ENCODE measurements around the gene LSM14B. TPM values are rescaled to one million over a fixed set of nuclear protein-coding genes. Genes with fewer than 3 reads are reported as not detected.

Gene LSM14B
- total RNA-seq, 1 experiment from 2014 or later: 73.5 TPM

DNA sequence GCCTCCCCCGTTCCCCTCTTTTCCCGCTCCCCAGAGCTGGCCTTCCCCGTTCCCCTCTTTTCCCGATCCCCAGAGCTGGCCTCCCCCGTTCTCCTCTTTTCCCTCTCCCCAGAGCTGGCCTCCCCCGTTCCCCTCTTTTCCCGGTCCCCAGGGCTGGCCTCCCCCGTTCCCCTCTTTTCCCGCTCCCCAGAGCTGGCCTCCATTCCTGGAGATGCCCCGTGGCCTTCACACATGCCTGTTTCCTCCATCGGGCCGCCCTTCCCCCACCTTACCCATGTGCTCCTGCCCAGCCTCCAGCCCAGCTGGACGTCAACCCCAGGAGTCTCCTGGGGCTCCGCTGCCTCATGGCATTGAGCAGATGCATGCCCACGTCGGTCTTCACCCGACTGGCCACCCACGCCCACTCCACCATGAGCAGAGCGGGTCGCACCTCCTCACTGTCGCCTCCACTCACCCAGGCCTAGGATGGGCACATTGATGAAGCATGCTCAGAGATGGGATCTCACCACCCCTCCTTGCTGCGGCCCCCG lies 29.6 kb downstream of the LSM14B start:
- CTCF ChIA-PET: no interaction called here
- H3K4me3 Mint-ChIP-seq: no peak overlapping the region
- ATAC-seq: no peak

DNA sequence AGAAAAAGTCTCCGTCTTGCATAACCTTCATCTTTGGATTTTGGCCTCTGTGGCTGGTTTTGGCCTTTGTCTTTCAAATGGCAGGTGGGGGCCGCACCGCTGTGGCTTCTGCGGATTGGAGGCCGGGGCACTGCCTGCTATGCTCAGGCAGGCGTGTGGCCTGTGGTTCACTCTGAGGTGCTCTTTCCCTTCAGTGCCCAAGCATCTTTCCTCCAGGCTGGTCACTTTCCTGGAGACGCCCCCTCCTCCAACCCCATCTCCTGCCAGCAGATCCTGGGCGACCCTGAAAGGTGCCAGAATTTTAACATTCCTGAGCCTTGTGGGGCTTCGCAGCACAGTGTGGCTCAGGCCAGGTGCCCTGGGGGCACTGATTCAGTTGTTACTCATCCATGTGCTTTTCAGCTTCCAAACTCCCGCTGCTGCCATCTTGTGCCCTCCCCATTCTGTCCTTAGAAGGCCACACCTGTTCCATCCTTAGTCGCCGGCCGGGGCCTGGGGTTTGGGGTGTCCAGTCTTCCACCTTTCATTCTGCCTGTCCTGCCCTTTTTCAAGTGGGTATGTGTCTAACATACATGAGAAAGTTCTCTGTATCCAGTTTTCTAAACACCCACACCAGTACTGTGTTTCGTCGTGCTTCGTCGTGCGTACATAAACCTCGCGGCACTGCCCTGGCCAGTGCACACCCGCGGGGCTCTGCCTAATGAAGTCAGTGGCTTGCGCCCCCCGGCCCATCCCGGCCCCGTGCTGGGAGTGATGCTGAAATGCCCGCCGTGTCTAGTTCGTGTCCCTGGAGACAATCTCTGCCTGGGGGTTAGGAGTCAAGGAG lies 33.4 kb downstream of the LSM14B start:
- ATAC-seq (peak; percentile 17; the same call in 1 of the 2 replicates), DNase-seq (ENCODE audit: low spot score) (no peak)
- ChIA-PET CTCF (interaction anchor here (0.6 to 2.1 kb wide), 8 partner anchors 9 to 213 kb away, joined by 3 to 28 read pairs (median 5); partner anchors contain the start of genes PSMA7 and SS18L1), POLR2A (interaction anchor here (0.6 kb wide), 1 partner anchor 214 kb away, joined by 3 read pairs; no protein-coding TSS in a partner anchor)
- Mint-ChIP-seq H3K4me1 (peaks cover 28% of the 10 kb centered on the region), H3K27ac (peak overlapping the region; percentile 95), H3K27me3 (ENCODE audit: low read depth) (no peaks in the 10 kb centered on the region), H3K9me3 (peaks cover 8% of the 10 kb centered on the region), H3K4me3 (no peak overlapping the region), H3K36me3 (peaks cover 35% of the 10 kb centered on the region)
- TF ChIP-seq PRRX2 (CRISPR knock-in tag; IDR thresholded peaks at IDR 0.05) (no peak), RELA (CRISPR knock-in tag; IDR thresholded peaks at IDR 0.05; ENCODE audit: borderline replicate concordance) (no peak)
- TF ChIP-seq, protein P1, sequence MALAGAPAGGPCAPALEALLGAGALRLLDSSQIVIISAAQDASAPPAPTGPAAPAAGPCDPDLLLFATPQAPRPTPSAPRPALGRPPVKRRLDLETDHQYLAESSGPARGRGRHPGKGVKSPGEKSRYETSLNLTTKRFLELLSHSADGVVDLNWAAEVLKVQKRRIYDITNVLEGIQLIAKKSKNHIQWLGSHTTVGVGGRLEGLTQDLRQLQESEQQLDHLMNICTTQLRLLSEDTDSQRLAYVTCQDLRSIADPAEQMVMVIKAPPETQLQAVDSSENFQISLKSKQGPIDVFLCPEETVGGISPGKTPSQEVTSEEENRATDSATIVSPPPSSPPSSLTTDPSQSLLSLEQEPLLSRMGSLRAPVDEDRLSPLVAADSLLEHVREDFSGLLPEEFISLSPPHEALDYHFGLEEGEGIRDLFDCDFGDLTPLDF (CRISPR knock-in tag; IDR thresholded peaks at IDR 0.05): no peak

More for the DNA sequence above, 29.6 kb downstream of the LSM14B start:
- Mint-ChIP-seq H3K36me3 (peaks cover 32% of the 10 kb centered on the region), H3K27ac (peak overlapping the region; percentile 25; the same call in 1 of the 2 replicates), H3K9me3 (peaks cover 8% of the 10 kb centered on the region), H3K27me3 (ENCODE audit: low read depth) (no peaks in the 10 kb centered on the region), H3K4me1 (peaks cover 50% of the 10 kb centered on the region)
- TF ChIP-seq MXD4 (CRISPR knock-in tag; IDR thresholded peaks at IDR 0.05; ENCODE audit: borderline replicate concordance): no peak
- no peak for TF ChIP-seq ZNF232 (CRISPR knock-in tag; IDR thresholded peaks at IDR 0.05)
- TF ChIP-seq TCF7 (CRISPR knock-in tag; IDR thresholded peaks at IDR 0.05; ENCODE audit: low read depth): no peak
- TF ChIP-seq, protein P2, sequence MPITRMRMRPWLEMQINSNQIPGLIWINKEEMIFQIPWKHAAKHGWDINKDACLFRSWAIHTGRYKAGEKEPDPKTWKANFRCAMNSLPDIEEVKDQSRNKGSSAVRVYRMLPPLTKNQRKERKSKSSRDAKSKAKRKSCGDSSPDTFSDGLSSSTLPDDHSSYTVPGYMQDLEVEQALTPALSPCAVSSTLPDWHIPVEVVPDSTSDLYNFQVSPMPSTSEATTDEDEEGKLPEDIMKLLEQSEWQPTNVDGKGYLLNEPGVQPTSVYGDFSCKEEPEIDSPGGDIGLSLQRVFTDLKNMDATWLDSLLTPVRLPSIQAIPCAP (CRISPR knock-in tag; IDR thresholded peaks at IDR 0.05): no peak
- TF ChIP-seq CREM (CRISPR knock-in tag; IDR thresholded peaks at IDR 0.05): no peak
- no peak for TF ChIP-seq FOXJ3 (CRISPR knock-in tag; IDR thresholded peaks at IDR 0.05; ENCODE audit: borderline replicate concordance)
- TF ChIP-seq, protein P3, sequence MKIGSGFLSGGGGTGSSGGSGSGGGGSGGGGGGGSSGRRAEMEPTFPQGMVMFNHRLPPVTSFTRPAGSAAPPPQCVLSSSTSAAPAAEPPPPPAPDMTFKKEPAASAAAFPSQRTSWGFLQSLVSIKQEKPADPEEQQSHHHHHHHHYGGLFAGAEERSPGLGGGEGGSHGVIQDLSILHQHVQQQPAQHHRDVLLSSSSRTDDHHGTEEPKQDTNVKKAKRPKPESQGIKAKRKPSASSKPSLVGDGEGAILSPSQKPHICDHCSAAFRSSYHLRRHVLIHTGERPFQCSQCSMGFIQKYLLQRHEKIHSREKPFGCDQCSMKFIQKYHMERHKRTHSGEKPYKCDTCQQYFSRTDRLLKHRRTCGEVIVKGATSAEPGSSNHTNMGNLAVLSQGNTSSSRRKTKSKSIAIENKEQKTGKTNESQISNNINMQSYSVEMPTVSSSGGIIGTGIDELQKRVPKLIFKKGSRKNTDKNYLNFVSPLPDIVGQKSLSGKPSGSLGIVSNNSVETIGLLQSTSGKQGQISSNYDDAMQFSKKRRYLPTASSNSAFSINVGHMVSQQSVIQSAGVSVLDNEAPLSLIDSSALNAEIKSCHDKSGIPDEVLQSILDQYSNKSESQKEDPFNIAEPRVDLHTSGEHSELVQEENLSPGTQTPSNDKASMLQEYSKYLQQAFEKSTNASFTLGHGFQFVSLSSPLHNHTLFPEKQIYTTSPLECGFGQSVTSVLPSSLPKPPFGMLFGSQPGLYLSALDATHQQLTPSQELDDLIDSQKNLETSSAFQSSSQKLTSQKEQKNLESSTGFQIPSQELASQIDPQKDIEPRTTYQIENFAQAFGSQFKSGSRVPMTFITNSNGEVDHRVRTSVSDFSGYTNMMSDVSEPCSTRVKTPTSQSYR (CRISPR knock-in tag; IDR thresholded peaks at IDR 0.05): no peak
- TF ChIP-seq JAZF1 (CRISPR knock-in tag; IDR thresholded peaks at IDR 0.05): no peak
- no peak for TF ChIP-seq NFE2L1 (CRISPR knock-in tag; IDR thresholded peaks at IDR 0.05)
- POLR2A ChIA-PET: no interaction called here
- DNase-seq (ENCODE audit: low spot score): no peak

DNA sequence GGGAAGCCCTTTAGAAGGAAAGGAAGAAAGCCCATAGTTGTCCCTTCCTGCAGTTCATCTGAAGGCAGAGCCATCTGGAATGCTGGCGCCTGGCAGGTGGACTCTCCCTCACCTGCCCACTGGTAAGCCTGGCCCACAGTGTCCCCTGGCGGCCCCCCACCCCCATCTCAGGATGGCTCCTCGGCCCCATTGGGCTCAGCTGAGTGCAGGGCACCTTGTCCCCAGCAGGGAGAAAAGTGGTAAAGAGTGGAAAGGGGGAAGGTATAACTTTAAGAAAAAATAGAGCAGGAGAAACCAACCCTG lies 33.9 kb downstream of the LSM14B start:
- no peaks in the 10 kb centered on the region for H3K27me3 Mint-ChIP-seq (ENCODE audit: low read depth)
- peaks cover 28% of the 10 kb centered on the region for H3K4me1 Mint-ChIP-seq
- no peak overlapping the region for H3K4me3 Mint-ChIP-seq
- CTCF ChIA-PET: interaction anchor here (0.6 to 2.4 kb wide), 28 partner anchors 9 to 473 kb away, joined by 3 to 28 read pairs (median 4); partner anchors contain the start of genes LSM14B, PSMA7 and SS18L1
- peaks cover 37% of the 10 kb centered on the region for H3K36me3 Mint-ChIP-seq
- peak overlapping the region; percentile 95; the same call in 1 of the 2 replicates for H3K27ac Mint-ChIP-seq
- ATAC-seq (peak; percentile 4; the same call in 1 of the 2 replicates), DNase-seq (ENCODE audit: low spot score) (no peak)
- POLR2A ChIA-PET: interaction anchor here (0.6 to 0.8 kb wide), 2 partner anchors 27 to 215 kb away, joined by 3 read pairs; no protein-coding TSS in a partner anchor
- H3K9me3 Mint-ChIP-seq: peaks cover 8% of the 10 kb centered on the region
- TF ChIP-seq ETV6 (CRISPR knock-in tag; IDR thresholded peaks at IDR 0.05) (no peak), TCF7 (CRISPR knock-in tag; IDR thresholded peaks at IDR 0.05; ENCODE audit: low read depth) (no peak), ZNF121 (CRISPR knock-in tag; IDR thresholded peaks at IDR 0.05) (no peak), MXD4 (CRISPR knock-in tag; IDR thresholded peaks at IDR 0.05; ENCODE audit: borderline replicate concordance) (no peak), FOXK1 (CRISPR knock-in tag; IDR thresholded peaks at IDR 0.05) (no peak)
- TF ChIP-seq, protein P4, sequence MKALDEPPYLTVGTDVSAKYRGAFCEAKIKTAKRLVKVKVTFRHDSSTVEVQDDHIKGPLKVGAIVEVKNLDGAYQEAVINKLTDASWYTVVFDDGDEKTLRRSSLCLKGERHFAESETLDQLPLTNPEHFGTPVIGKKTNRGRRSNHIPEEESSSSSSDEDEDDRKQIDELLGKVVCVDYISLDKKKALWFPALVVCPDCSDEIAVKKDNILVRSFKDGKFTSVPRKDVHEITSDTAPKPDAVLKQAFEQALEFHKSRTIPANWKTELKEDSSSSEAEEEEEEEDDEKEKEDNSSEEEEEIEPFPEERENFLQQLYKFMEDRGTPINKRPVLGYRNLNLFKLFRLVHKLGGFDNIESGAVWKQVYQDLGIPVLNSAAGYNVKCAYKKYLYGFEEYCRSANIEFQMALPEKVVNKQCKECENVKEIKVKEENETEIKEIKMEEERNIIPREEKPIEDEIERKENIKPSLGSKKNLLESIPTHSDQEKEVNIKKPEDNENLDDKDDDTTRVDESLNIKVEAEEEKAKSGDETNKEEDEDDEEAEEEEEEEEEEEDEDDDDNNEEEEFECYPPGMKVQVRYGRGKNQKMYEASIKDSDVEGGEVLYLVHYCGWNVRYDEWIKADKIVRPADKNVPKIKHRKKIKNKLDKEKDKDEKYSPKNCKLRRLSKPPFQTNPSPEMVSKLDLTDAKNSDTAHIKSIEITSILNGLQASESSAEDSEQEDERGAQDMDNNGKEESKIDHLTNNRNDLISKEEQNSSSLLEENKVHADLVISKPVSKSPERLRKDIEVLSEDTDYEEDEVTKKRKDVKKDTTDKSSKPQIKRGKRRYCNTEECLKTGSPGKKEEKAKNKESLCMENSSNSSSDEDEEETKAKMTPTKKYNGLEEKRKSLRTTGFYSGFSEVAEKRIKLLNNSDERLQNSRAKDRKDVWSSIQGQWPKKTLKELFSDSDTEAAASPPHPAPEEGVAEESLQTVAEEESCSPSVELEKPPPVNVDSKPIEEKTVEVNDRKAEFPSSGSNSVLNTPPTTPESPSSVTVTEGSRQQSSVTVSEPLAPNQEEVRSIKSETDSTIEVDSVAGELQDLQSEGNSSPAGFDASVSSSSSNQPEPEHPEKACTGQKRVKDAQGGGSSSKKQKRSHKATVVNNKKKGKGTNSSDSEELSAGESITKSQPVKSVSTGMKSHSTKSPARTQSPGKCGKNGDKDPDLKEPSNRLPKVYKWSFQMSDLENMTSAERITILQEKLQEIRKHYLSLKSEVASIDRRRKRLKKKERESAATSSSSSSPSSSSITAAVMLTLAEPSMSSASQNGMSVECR (CRISPR knock-in tag; IDR thresholded peaks at IDR 0.05; ENCODE audit: borderline replicate concordance): no peak
- TF ChIP-seq, protein P5, sequence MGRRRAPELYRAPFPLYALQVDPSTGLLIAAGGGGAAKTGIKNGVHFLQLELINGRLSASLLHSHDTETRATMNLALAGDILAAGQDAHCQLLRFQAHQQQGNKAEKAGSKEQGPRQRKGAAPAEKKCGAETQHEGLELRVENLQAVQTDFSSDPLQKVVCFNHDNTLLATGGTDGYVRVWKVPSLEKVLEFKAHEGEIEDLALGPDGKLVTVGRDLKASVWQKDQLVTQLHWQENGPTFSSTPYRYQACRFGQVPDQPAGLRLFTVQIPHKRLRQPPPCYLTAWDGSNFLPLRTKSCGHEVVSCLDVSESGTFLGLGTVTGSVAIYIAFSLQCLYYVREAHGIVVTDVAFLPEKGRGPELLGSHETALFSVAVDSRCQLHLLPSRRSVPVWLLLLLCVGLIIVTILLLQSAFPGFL (CRISPR knock-in tag; IDR thresholded peaks at IDR 0.05; ENCODE audit: borderline replicate concordance): no peak
- TF ChIP-seq, protein P6, sequence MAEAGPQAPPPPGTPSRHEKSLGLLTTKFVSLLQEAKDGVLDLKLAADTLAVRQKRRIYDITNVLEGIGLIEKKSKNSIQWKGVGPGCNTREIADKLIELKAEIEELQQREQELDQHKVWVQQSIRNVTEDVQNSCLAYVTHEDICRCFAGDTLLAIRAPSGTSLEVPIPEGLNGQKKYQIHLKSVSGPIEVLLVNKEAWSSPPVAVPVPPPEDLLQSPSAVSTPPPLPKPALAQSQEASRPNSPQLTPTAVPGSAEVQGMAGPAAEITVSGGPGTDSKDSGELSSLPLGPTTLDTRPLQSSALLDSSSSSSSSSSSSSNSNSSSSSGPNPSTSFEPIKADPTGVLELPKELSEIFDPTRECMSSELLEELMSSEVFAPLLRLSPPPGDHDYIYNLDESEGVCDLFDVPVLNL (CRISPR knock-in tag; IDR thresholded peaks at IDR 0.05; ENCODE audit: borderline replicate concordance, low read depth): no peak
